HG02970 (cell line): ENCODE data around the gene OGDHL.
"Not testable (repeated sequence)": the region's sequence is repeated elsewhere in the genome, so short reads cannot be mapped to it uniquely, and the experiment has no call there.

Experiments used
- ATAC-seq: cut with Tn5 transposase; IDR thresholded peaks from one replicate; pipeline ENCODE4 v1.9.1; 2021; ENCODE audit warnings: mild to moderate bottlenecking, moderate library complexity, moderate number of reproducible peaks; ENCODE audit not compliant: unreplicated experiment, low FRiP score

OGDHL gene

DNA sequence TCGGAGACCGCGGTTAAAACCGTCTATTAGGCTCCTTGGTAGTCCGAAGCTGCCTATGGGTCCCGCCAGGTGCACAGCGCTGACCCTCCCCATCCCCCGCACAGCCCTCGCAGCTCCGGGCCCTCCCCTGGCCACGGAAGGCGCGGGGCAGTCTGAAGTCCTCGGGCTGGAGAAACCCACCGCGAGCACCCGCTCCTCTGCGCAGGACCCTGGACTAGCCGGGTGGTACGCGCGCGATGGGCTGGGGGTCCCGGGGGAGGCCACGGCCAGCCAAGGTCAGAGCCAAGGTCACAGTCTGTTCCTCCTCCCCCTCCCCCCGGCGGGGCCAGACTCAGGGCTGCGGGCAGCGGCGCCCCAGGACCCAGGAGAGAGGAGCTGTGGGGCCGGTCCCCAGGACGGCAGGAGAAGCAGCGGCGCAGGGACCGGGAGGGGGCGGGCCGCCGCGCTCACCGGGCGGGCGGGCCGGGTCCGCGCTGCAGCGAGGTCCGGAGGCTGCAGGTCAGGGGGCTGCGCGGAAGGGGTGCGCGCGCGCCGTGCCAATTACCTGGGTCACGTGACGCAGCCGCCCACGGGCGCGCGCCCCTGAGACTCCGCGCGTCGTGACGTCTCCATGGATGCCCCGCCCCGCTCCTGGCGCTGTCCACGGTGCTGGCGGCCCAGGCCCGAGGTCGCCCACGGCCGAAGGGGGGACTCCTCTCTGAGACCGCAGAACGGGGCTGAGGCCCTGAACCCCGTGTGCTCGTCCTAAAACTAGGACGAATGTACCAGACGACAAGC lies at the start of gene OGDHL:
OGDHL (minus strand) TSS at position 535 of the 777 bp plus-strand sequence. CDS start 3,731 bp downstream, outside the sequence.
- ATAC-seq, result peak; percentile 80

DNA sequence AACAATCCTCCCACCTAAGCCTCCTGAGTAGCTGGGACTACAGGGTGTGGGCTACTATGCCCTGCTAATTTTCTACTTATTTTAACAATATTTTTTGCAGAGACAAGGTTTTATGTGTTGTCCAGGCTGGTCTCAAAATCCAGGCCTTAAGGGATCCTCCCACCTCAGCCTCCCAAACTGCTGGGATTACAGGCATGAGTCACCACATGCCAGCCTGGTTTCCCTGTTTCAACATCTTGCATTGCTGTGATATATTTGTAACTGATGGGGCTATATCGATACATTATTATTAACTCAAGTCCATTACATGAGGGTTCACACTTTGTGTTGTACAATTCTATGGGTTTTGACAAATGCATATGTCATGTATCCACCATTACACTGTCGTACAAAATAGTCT lies 41.9 kb upstream of the OGDHL start:
- no peak for ATAC-seq

DNA sequence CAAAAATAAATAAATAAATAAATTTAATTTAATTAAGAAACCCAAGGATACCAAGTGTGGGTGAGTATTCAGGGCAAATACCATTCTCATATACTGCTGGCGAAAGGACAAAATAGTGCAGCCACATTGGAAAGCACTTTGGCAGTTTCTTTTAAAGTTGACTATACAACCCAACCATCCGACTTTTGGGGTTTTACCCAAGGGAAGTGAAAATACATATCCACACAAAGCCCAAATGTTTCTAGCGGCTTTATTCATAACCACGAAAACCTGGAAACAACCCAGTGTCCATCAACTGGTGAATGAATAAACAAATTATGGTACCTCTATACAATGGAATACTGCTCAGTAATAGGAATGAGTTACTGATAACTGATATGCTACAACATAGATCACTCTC lies 36.2 kb upstream of the OGDHL start:
- ATAC-seq, result no peak

DNA sequence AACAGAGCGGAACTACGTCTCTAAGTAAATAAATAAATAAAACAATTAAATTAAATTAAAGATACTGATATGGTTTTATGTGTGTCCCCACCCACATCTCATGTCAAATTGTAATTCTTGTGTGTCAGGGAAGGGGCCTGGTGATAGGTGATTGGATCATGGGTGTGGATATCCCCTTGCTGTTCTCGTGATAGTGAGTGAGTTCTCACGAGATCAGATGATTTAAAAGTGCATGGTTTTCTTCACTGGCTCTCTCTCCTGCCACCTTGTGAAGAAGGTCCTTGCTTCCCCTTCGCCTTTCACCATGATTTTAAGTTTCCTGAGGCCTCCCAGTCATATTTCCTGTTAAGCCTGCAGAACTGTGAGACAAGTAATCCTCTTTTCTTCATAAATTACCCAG lies 29.0 kb upstream of the OGDHL start:
- ATAC-seq, result no peak

DNA sequence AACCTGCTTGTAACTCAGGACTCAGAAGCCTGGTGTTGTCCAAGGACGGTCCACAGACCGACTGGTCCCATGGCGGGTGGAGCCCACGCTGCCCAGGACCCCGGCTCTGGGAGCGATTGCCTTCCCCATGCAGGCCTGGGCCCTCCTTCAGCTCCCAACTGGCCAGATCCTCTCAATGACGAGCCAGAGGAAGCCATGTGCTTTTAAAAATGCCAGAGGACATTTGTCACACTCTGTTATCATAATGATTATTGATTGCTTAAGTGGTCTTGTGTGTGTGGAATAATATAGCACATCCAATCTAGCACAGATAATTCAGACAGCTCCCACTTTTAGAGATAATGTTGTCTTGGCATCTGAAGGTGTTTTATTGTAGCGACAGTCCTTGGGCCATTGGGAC lies 22.6 kb upstream of the OGDHL start:
- ATAC-seq, result no peak

DNA sequence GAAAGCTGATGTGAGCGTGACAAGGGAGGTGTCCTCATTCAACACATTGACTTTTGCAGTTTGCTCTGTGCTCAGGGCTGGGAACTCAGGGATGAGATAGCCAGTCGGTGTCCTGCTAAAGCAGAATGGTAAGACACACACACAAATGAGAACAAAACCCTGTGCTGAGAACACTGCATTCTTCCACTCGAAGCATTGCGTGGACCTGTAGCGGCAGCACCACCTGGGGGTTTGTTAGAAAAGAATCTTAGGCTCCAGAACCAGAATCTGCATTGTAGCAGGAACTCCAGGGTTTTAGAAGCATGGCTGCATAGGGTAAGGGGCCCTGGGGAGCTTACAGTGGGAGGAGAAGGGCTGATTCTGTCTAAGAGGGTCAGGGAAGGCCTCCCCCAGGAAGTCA lies 21.5 kb upstream of the OGDHL start:
- no peak for ATAC-seq

DNA sequence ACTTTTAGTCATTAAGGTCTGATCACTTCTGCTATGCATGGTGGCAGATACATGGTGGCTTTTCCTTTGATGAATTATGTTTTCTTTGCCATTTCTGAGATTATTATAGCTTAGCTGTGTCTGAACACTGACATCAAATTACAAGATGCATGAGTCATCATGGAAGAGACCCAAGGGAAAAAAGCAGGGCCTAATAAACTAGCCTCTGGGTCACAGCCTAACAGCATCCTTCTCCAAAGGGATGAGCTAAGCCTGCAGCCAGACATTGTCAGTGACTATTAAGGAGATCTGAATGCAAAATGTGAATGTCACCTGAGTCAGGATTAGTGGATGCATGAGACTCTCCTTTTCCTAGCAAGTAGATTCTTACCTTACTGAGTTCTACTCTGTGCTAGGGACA lies 19.1 kb upstream of the OGDHL start:
- ATAC-seq, result no peak

DNA sequence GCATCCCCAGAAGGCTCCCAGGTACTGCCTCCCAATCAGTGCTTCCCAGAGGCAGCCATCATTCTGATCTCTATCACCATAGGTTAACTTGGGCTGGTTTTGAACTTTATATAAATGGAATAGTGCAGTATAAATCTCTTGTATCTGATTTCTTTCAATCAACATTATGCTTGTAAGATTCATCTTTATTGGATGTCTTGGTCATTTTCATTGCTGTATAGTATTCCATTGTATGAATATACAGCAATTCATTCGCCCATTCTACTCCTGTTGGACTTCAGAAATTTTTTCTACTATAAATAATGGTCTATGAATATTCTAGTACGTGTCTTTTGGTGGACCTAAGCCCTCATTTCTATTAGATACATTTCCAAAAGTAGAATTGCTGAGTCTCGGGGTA lies 16.1 kb upstream of the OGDHL start:
- no peak for ATAC-seq

DNA sequence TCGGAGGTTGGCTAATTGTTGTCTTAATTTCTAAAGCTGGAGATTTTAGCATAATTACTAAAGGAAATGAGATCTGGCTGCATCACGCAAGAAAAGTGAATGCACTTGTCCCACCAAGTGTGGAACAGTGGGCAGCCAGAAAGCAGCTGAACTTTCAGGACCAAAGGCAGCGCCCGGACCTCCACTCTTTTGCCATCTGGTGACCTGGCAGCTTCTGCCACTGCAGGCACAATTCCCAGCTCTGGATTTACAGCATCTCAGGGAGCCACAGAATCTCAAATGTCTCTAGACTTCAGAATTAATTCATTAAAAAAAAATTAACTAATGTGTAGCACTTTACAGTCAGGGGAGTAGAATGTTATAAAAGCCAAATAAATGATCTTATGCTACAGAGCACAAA lies 14.7 kb upstream of the OGDHL start:
- ATAC-seq, result no peak

DNA sequence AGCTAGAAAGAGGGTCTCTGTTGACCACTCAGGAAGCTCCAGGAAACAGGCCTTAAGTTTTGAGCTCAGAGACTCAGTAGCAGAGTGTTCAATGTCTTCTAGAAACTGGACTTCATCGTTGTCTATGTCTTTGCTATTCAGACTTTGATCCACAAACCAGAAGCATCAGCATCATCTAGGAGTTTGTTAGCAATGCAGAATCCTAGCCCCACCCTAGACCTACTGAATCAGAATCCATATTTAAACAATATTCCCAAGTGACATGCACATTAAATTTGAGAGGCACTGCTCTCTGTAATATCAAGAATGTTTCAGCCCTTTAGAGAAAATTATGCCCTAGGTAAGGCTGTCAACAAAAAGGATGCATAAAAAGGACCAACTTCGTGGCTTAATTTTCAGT lies 12.9 kb upstream of the OGDHL start:
- no peak for ATAC-seq

DNA sequence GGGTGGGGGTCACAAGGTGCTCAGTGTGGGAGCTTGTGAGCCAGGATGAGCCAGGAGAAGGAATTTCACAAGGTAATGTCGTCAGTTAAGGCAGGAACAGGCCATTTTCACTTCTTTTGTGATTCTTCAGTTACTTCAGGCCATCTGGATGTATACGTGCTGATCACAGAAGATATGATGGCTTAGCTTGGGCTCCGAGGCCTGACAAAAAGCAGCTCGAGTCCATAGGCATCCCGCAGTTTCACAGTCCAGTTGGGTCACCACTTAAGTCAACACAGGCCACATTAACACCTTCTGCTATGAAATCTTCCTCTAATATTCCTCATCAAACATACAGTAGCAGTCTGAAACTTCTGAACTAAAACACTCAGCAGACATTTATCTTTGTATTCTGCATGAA lies 10.8 kb upstream of the OGDHL start:
- not testable (repeated sequence) for ATAC-seq

DNA sequence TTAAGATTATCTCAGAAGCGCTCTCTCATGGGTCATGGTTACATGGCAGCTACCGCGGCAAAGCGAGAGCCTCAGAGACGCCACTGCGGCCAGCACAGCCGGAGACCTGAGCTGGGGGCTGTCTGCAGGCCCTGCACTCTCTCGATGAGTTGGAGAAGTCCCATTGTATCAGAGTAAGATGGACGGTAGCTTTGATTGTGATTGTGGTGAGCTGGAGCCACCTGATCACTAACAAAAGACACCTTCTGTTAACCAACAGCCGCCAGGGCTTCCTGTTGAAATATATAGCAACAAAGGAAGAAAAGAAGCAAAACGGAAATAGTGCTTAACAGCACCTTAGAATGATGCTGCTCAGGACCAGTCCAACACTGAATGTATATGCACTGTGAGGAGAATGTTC lies 8.9 kb upstream of the OGDHL start:
- not testable (repeated sequence) for ATAC-seq

DNA sequence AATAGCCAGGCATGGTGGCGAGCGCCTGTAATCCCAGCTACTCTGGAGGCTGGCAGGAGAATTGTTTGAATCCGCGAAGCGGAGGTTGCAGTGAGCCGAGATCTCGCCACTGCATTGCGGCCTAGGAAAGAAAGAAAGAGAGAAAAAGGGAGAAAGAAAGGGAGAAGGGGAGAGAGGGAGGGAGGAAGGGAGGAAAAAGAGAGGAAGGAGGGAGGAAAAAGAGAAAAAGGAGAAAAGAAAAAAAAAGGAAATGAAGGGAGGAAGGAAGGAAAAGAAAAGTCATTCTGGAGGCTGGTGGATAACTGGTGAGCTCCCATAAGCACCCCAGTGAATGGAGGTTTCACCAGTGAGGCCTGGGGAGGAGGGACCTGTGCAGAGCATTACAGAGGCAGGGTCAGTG lies 7.6 kb upstream of the OGDHL start:
- no peak for ATAC-seq

DNA sequence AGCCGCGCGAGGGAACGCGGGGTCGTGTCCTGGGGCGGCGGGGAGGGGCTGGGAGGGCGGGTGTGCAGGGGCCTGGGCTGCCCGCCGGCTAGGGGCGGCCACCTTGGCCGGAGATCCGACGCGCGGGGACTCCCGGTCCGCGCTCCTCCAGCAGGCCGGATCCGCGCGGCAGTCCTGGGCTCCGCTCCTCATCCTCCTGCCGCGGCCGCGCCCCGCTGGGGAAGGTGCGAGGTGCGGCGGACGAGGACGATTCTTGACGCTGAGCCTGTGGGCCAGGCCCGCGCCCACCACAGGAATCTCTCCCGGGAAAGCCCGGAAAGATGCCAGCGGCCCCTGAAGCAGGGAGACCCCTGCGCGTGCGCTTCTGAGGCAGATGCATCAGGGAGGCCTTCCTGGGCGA lies 6.6 kb upstream of the OGDHL start:
- no peak for ATAC-seq

DNA sequence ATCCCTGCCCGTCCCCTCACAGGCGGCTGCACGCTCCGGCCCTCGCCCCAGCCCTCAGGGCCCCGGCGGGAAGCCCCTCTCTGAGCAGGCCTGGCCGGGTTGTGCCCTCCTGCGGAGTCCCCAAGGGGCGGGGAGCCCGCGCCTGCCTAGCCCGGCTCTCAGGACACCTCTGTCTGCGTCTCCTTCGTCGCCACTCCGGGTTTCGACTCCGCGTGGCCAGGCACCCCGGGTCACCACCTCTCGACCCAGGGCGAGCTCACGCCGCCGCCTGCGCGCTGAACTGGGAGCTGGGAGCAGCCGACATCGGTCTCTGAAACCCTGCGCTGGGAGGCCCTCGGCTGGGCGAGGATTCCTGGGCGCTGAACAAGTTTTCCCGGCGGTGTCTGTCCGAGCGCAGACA lies 6.2 kb upstream of the OGDHL start:
- no peak for ATAC-seq

DNA sequence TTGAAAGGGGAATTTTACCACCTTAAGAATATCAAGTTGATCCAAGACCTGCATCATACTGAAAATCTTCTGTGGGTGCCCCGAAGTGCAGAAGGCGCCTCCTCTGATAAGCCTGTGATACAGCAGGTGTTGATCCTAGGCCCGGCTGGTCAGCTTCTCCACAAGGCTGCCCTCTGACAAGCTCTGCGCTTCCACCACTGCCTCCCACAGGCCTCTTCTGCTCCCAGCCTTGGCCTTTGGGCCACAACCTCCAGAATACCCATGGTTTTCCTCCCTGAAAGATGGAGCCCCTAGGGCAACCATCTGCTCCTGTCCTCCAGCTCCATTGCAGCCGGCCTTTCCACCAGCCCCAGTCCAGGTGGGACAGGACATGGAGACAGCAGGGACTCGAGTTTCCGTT lies 5.6 kb upstream of the OGDHL start:
- no peak for ATAC-seq

DNA sequence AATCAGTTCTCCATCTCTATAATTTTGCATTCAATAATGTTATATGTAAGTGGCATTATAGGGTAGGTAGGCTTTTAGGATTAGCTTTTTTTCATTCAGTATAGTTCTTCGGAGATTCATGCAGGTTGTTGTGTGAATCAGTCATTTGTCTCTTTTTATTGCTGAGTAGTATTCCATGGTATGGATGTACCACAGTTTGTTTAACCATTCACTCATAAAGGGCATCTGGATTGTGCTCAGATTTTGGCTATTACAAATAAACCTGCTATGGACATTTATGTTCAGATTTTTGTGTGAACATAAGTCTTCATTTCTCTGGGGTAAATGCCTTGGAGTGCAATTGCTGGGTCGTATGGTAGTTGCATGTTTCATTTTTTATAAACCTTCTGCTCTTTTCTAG lies 4.4 kb upstream of the OGDHL start:
- no peak for ATAC-seq

DNA sequence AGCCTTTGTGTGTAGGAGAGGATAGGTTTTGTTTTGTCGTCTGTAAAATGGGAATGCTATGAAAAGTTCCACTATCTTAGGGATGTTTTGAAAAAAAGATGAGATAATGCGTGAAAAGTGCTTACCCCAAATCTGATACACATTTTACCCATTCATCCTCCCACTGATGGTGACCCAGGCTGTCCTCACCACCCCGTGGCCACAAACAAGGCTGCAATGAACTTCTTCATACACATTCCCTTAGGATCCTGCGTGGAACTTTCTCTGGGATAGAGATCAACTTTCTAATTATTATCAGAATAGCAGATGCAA lies 399 bp upstream of the OGDHL start:
- ATAC-seq, result no peak

DNA sequence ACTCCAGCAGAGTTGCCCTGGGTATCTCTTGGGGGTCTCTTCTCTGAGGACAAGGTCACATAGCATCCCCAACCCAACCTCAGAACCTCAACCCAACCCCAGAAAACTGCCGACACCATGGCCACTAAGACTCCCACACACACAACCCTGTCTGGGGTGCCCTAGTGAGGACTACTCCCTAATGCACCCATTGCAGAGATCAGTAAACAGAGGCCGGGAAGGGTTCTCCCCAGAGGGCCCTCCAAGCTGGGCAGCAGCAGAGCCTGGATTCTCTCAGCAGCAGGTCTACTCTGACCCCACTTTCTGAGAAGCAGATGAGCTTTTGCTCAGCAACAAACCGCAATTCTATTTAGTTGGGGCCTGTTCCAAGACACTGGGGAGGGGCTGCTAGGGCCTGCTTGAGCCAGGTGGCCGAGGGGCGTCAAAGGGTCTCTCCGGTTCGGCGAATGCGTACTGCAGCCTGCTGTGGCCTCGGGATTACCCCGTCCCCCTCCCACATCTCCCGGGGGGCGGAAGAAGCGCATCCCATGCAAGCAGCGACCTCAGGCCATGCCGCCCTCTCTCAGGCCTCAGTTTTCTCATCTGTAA lies 828 bp downstream of the OGDHL start:
- ATAC-seq, result no peak

DNA sequence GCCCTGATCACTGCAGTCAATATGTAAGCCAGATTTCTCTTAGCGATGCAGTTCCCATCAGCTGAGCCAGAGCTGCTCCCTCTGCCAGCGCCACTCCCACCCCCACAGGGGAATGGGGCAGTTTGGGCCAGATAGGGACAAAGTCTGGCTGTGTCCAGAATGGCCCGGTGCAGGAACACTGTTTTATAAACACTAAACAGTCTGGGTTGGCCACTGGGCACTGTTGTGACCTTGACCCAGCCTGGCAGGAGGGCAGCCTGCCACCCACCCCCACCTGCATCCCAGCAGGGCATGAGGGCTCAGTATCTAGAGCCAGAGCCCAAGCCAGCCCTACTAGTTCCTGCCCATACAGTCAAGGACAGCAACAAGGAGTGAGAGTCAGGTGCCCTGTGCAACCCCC lies 1.3 kb downstream of the OGDHL start:
- ATAC-seq, result no peak

DNA sequence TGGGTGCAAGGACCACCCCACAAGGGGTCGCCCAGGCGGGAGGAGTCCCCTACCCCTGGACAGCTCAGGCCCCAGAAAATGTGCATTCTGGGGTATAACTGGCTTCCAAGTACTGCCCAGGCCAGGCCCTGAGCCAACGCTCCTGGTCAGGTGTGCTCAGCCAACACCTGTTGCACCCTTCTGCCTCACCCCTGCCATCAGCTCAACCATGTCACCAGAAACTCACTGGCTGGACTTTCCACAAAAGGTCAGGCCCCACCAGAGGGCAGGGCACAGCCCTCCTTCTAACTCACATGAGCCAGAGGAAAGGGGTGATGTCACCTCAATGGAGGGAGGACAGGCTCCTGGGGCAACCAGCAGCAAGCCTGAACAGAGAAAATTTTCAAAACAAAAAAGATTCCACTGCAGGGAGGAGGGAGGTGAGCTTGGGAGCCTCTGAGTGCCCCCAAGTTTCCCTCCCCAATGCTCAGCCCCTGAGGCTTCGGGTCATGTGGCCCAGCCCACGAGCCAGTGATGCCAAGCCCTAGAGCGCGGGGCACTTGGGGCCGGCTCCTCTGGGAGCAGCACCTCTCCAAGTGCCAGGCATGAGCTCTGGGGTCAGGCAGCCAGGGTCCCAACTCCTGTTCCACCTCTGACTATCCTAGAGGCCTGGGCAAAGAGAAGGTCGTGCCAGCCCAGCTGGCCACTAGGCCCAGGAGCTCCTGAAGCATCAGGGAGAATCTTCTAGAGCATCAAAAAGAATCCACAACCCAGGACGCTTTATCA lies 2.2 kb downstream of the OGDHL start:
- ATAC-seq, result no peak
